ENCODE results near the gene KLF1.

Gene KLF1

DNA sequence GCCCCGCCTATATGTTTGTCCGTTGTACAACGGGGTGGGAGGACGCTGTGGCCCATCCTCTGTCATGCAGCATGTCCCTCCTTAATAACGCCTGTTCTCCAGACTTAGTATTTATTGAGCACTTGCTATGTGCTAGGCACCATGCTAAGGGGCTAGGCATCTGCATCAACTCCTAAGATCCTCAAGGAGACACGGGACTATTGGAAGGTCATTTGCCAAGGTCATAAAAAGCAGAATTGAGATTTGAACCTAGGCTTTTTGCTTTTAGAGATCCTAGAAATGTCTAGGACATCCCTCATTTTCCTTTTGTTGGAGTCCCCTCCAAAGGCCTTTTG is 50.5 kb downstream of the KLF1 start:
- no peak for DNase-seq

DNA sequence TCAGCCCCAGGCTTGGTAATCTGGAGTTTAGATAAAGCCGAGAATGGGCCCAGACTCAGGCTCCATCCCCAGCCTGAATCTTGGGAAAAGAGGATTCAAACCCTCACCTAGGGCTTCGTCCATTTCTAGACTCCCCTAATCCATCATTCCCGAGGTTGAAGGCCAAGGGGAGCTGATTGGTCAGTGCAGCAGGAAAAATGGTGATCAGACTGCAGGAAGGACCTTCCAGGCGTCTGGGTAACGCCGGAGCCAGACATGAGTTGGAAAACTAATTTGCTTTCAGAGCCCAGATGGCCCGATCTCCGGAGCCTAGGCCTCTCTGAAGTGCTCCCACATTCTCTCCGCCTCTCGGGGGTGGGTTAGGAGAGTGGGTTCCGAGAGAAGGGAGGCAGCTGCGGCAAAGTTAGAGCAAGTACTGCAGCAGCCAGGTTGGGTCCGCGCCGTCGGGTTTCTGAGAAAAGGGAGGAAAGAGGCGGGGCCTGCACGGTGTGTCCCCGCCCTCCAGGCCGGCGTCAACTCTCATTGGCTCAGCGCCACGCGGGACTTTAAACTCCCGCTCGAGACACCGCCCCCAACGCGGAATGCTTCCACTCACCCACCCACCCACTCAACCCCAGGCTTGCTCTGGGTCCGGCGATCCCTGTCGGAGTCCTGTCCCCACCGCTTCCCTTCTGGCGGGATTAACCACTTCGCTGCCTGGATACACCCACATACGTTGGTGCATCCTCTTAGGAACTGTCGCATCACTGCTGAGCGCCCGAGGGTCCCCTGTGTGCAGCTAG is 51.8 kb downstream of the KLF1 start:
- peak; percentile 56 for DNase-seq

- peak; percentile 50 for DNase-seq
These were observed 52.4 kb downstream of the KLF1 start, which contains the start of gene RTBDN for GRCh38 chr19:12834566-12834943. TSS of gene RTBDN (minus strand) at chr19:12834579. CDS start at chr19:12829979, 4,600 bp downstream.

All from COR-L47 (cell line).